ENCODE data around the gene CD2AP.
"Not testable (repeated sequence)": the region's sequence is repeated elsewhere in the genome, so short reads cannot be mapped to it uniquely, and the experiment has no call there.

CD2AP gene

GRCh38 chr6:47633141-47633540, 155.6 kb downstream of the CD2AP start:
- no peak for DNase-seq (ENCODE audit: low read depth in 2 of 2)

GRCh38 chr6:47634210-47635047, 156.8 kb downstream of the CD2AP start:
- DNase-seq (ENCODE audit: low read depth in 2 of 2), result no peak

GRCh38 chr6:47646689-47647088, 169.1 kb downstream of the CD2AP start:
- no peak for DNase-seq (ENCODE audit: low read depth in 2 of 2)

GRCh38 chr6:47647188-47647587, 169.6 kb downstream of the CD2AP start:
- no peak for DNase-seq (ENCODE audit: low read depth in 2 of 2)

- DNase-seq (ENCODE audit: low read depth in 2 of 2), result not testable (repeated sequence)
Observed at GRCh38 chr6:47647626-47648025, 170.0 kb downstream of the CD2AP start.

GRCh38 chr6:47648031-47648430, 170.4 kb downstream of the CD2AP start:
- no peak for DNase-seq (ENCODE audit: low read depth in 2 of 2)

- DNase-seq (ENCODE audit: low read depth in 2 of 2), result no peak
Observed at GRCh38 chr6:47650553-47651432, 173.2 kb downstream of the CD2AP start.

- DNase-seq (ENCODE audit: low read depth in 2 of 2), result no peak
Observed at GRCh38 chr6:47651505-47651944, 173.9 kb downstream of the CD2AP start.

- DNase-seq (ENCODE audit: low read depth in 2 of 2), result no peak
Observed at GRCh38 chr6:47653706-47654105, 176.1 kb downstream of the CD2AP start.

GRCh38 chr6:47654255-47654654, 176.7 kb downstream of the CD2AP start:
- no peak for DNase-seq (ENCODE audit: low read depth in 2 of 2)

- no peak for DNase-seq (ENCODE audit: low read depth in 2 of 2)
Observed at GRCh38 chr6:47655719-47656595, 178.4 kb downstream of the CD2AP start.

GRCh38 chr6:47661960-47662359, 184.4 kb downstream of the CD2AP start:
- no peak for DNase-seq (ENCODE audit: low read depth in 2 of 2)

GRCh38 chr6:47663462-47664216, 186.1 kb downstream of the CD2AP start:
- DNase-seq (ENCODE audit: low read depth in 2 of 2), result no peak

- no peak for DNase-seq (ENCODE audit: low read depth in 2 of 2)
Observed at GRCh38 chr6:47665112-47665511, 187.5 kb downstream of the CD2AP start.

- DNase-seq (ENCODE audit: low read depth in 2 of 2), result no peak
Observed at GRCh38 chr6:47669684-47670513, 192.3 kb downstream of the CD2AP start.

- DNase-seq (ENCODE audit: low read depth in 2 of 2), result no peak
Observed at GRCh38 chr6:47670851-47671250, 193.3 kb downstream of the CD2AP start.

- DNase-seq (ENCODE audit: low read depth in 2 of 2), result no peak
Observed at GRCh38 chr6:47671777-47672176, 194.2 kb downstream of the CD2AP start.

GRCh38 chr6:47672816-47673215, 195.2 kb downstream of the CD2AP start:
- DNase-seq (ENCODE audit: low read depth in 2 of 2), result no peak

GRCh38 chr6:47674673-47675072, 197.1 kb downstream of the CD2AP start:
- no peak for DNase-seq (ENCODE audit: low read depth in 2 of 2)

All from stimulated activated CD8-positive, alpha-beta memory T cell treated with anti-CD3 and anti-CD28 coated beads, Interleukin-7, amount 100 ng/mL, for 1 hour (primary cell).